ENCODE measurements around the gene URM1. TPM values are rescaled to one million over a fixed set of nuclear protein-coding genes. Genes with fewer than 3 reads are reported as not detected.

URM1 gene
- total RNA-seq, 2 experiments from 2014 or later, result 28.4 to 28.8 TPM

DNA sequence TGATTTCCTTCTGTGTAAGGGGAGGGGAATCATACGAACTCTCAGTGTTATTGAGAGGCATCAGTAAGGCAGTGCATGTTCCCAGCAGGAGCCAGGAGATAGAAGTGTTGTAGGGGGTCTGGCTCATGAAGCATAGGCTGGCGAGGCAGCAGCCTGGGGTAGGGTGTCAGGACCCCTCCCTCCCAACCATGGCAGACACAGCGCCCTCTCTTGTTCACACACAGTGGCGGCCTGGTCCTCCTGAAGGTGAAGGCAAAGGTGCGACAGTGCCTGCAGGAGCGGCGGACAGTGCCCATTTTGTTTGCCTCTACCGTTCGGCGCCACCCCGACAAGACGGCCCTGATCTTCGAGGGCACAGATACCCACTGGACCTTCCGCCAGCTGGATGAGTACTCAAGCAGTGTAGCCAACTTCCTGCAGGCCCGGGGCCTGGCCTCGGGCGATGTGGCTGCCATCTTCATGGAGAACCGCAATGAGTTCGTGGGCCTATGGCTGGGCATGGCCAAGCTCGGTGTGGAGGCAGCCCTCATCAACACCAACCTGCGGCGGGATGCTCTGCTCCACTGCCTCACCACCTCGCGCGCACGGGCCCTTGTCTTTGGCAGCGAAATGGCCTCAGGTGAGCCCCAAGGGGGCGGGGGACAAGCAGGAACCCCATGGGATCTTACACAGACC is 26.1 kb upstream of the URM1 start:
- Mint-ChIP-seq H3K27me3 (no peaks in the 10 kb centered on the region), H3K9me3 (no peaks in the 10 kb centered on the region), H3K4me1 (ENCODE audit: low read depth) (peaks cover 7% of the 10 kb centered on the region), H3K4me3 (no peak overlapping the region), H3K36me3 (ENCODE audit: low read depth) (peaks cover 36% of the 10 kb centered on the region), H3K27ac (no peak overlapping the region)
- DNase-seq, result no peak
- intact Hi-C loops (cut with DNase I, micrococcal nuclease), result loop anchor here in 1 of 2 experiments (5.0 kb wide), 2 partner anchors 33 to 218 kb away; partner anchors contain the start of gene PTGES2
- Histone ChIP-seq H3K36me3 (ENCODE audit: insufficient read depth, low read length) (peaks cover 65% of the 10 kb centered on the region), H3K4me1 (ENCODE audit: insufficient read depth, low read length) (peaks cover 15% of the 10 kb centered on the region), H3K9me3 (ENCODE audit: control insufficient read depth in 1 of 2, insufficient read depth in 1 of 2, low read length in 2 of 2) (no peaks in the 10 kb centered on the region), H3K4me3 (ENCODE audit: low read length) (no peak overlapping the region), H3K27ac (ENCODE audit: low read depth in 1 of 2, low read length in 2 of 2) (no peak overlapping the region), H3K27me3 (ENCODE audit: control insufficient read depth in 1 of 2, insufficient read depth in 2 of 2, low read length in 2 of 2) (no peaks in the 10 kb centered on the region)
- ATAC-seq (ENCODE audit: poor library complexity), result no peak
- ChIA-PET POLR2A (no interaction called here), CTCF (no interaction called here)
- TF ChIP-seq, protein P1, sequence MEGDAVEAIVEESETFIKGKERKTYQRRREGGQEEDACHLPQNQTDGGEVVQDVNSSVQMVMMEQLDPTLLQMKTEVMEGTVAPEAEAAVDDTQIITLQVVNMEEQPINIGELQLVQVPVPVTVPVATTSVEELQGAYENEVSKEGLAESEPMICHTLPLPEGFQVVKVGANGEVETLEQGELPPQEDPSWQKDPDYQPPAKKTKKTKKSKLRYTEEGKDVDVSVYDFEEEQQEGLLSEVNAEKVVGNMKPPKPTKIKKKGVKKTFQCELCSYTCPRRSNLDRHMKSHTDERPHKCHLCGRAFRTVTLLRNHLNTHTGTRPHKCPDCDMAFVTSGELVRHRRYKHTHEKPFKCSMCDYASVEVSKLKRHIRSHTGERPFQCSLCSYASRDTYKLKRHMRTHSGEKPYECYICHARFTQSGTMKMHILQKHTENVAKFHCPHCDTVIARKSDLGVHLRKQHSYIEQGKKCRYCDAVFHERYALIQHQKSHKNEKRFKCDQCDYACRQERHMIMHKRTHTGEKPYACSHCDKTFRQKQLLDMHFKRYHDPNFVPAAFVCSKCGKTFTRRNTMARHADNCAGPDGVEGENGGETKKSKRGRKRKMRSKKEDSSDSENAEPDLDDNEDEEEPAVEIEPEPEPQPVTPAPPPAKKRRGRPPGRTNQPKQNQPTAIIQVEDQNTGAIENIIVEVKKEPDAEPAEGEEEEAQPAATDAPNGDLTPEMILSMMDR (IDR thresholded peaks at IDR 0.05), result no peak

DNA sequence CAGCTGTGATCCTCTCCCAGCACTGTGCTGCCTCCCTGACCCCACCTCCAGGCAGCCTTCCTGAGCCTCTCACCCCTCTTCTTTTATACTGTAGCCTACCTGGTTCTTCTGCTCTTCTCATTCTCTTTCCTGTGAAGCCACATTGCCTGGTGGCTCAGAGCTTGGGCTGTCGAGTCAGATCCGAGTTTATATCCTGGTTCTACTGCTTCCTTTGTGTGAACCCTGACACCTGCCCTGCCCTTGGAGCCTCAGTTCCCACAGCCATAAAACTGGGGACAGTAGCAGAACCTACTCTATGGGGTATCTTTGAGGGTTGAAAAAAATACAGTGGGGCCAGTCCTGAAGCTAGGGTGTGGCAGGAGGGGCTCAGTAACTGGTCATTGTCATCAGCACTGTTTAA is 22.0 kb upstream of the URM1 start:
- no peak overlapping the region for H3K27ac ChIP-seq (ENCODE audit: low read depth in 1 of 2, low read length in 2 of 2)
- no peak overlapping the region for H3K27ac Mint-ChIP-seq

DNA sequence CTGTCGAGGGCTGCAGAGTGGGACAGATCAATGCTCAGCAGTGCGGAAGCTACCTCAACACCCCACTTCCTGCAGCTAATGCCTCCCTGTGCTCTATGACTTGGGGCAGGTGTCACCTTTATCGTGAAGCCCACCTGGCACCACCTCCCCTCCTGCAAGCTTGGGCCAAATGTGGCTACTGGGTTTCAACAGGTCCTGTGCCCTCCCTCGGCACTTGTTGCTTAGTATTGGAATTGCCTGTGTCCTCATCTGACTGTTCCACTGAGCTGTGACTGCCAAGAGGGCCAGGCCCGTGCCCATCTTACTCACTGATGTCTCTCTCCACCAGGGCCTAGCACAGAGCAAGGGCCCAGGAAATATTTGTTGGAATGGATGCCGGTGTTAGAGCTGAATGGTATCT is 21.4 kb upstream of the URM1 start:
- Mint-ChIP-seq H3K27ac (no peak overlapping the region), H3K36me3 (ENCODE audit: low read depth) (peaks cover 52% of the 10 kb centered on the region), H3K9me3 (no peaks in the 10 kb centered on the region), H3K4me1 (ENCODE audit: low read depth) (no peaks in the 10 kb centered on the region), H3K4me3 (no peak overlapping the region), H3K27me3 (no peaks in the 10 kb centered on the region)
- no peaks in the 10 kb centered on the region for H3K27me3 ChIP-seq (ENCODE audit: control insufficient read depth in 1 of 2, insufficient read depth in 2 of 2, low read length in 2 of 2)
- no peak for ATAC-seq (ENCODE audit: poor library complexity)
- intact Hi-C loops (cut with DNase I, micrococcal nuclease), result loop anchor here in 1 of 2 experiments (5.0 kb wide), 1 partner anchor 37 kb away; no protein-coding TSS in a partner anchor
- DNase-seq, result no peak
- H3K36me3 ChIP-seq (ENCODE audit: insufficient read depth, low read length), result peaks cover 53% of the 10 kb centered on the region
- no peaks in the 10 kb centered on the region for H3K4me1 ChIP-seq (ENCODE audit: insufficient read depth, low read length)
- H3K9me3 ChIP-seq (ENCODE audit: control insufficient read depth in 1 of 2, insufficient read depth in 1 of 2, low read length in 2 of 2), result no peaks in the 10 kb centered on the region
- TF ChIP-seq, protein P1 (IDR thresholded peaks at IDR 0.05), result no peak
- no peak overlapping the region for H3K27ac ChIP-seq (ENCODE audit: low read depth in 1 of 2, low read length in 2 of 2)
- CTCF ChIA-PET, result interaction anchor here (0.9 kb wide), 1 partner anchor 13 kb away, joined by 3 read pairs; no protein-coding TSS in a partner anchor
- no peak overlapping the region for H3K4me3 ChIP-seq (ENCODE audit: low read length)
- POLR2A ChIA-PET, result no interaction called here

More for the DNA sequence above, 22.0 kb upstream of the URM1 start:
- Mint-ChIP-seq H3K36me3 (ENCODE audit: low read depth) (peaks cover 54% of the 10 kb centered on the region), H3K27me3 (no peaks in the 10 kb centered on the region), H3K9me3 (no peaks in the 10 kb centered on the region), H3K4me3 (no peak overlapping the region), H3K4me1 (ENCODE audit: low read depth) (no peaks in the 10 kb centered on the region)
- intact Hi-C loops (cut with DNase I, micrococcal nuclease), result loop anchor here in 1 of 2 experiments (5.0 kb wide), 1 partner anchor 37 kb away; no protein-coding TSS in a partner anchor
- ATAC-seq (ENCODE audit: poor library complexity) (no peak), DNase-seq (no peak)
- TF ChIP-seq, protein P1 (IDR thresholded peaks at IDR 0.05), result no peak
- peaks cover 59% of the 10 kb centered on the region for H3K36me3 ChIP-seq (ENCODE audit: insufficient read depth, low read length)
- ChIA-PET CTCF (interaction anchor here (0.9 kb wide), 1 partner anchor 13 kb away, joined by 3 read pairs; no protein-coding TSS in a partner anchor), POLR2A (no interaction called here)
- H3K27me3 ChIP-seq (ENCODE audit: control insufficient read depth in 1 of 2, insufficient read depth in 2 of 2, low read length in 2 of 2), result no peaks in the 10 kb centered on the region
- H3K4me1 ChIP-seq (ENCODE audit: insufficient read depth, low read length), result no peaks in the 10 kb centered on the region
- no peaks in the 10 kb centered on the region for H3K9me3 ChIP-seq (ENCODE audit: control insufficient read depth in 1 of 2, insufficient read depth in 1 of 2, low read length in 2 of 2)
- H3K4me3 ChIP-seq (ENCODE audit: low read length), result no peak overlapping the region

Data from CD4-positive, alpha-beta T cell (primary cell).